ENCODE data around the gene NR4A2.

DNA sequence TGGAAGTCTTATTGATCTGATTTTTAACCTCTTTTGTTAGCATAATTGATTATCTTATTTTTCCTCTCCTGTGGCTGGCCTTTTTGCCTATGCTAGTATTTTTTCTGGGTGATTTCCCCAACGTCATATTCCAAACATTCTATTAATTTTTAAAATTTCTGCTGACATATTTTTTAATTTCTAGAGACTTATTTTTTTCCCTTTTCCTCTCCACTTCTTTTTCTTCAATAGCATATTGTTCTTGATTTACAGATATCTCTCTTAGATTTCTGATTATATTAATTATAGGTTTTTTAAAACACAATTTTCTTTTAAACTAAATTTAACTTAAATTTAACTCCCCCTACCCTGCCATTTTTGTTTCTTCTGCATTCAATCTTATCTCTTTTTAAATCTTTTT is 47.2 kb upstream of the NR4A2 start:
- TF ChIP-seq, protein P1, sequence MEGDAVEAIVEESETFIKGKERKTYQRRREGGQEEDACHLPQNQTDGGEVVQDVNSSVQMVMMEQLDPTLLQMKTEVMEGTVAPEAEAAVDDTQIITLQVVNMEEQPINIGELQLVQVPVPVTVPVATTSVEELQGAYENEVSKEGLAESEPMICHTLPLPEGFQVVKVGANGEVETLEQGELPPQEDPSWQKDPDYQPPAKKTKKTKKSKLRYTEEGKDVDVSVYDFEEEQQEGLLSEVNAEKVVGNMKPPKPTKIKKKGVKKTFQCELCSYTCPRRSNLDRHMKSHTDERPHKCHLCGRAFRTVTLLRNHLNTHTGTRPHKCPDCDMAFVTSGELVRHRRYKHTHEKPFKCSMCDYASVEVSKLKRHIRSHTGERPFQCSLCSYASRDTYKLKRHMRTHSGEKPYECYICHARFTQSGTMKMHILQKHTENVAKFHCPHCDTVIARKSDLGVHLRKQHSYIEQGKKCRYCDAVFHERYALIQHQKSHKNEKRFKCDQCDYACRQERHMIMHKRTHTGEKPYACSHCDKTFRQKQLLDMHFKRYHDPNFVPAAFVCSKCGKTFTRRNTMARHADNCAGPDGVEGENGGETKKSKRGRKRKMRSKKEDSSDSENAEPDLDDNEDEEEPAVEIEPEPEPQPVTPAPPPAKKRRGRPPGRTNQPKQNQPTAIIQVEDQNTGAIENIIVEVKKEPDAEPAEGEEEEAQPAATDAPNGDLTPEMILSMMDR (IDR thresholded peaks at IDR 0.05; ENCODE audit: low read length), result no peak
- no peak for TF ChIP-seq EZH2 (IDR thresholded peaks at IDR 0.05; ENCODE audit: borderline replicate concordance, low read length)
